HG03354 (cell line): ENCODE measurements around the gene PIERCE2.
"Not testable (repeated sequence)": the region's sequence is repeated elsewhere in the genome, so short reads cannot be mapped to it uniquely, and the experiment has no call there.

ENCODE experiments used
- ATAC-seq: cut with Tn5 transposase; IDR thresholded peaks from one replicate; pipeline ENCODE4 v1.9.1; 2021; ENCODE audit warnings: mild to moderate bottlenecking; ENCODE audit not compliant: unreplicated experiment, poor library complexity, severe bottlenecking

PIERCE2 gene

DNA sequence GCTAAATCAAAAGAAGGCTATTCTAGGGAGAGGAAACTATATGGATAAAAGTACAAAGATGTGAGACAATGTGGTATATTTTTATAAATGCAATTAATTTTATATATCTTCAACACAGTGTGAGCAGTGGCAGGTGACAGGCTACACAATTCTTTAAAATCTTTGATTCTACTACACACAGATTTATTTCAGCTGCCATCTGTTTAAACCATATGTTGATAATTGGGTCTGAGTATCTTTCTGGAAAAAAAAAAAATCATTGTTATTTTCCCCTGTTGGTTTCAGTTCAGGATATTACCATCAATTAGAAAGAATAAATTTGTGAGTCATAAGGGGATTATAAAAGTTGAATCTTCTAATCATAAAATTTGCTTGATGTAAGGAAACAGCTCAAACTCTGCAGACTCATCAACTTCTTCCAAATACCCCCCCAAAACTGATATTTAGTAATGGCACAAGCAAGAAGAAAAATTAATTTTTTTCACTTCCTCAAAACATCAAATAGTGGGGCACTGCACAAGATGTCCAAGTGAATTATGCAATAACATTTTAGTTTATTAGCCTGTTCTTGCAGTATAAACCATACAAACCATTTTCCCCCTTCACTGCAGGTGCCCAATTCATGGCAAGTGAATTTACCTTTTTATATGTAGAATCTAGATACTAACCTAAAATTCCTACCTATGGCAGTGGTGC lies 12.0 kb downstream of the PIERCE2 start:
- no peak for ATAC-seq

DNA sequence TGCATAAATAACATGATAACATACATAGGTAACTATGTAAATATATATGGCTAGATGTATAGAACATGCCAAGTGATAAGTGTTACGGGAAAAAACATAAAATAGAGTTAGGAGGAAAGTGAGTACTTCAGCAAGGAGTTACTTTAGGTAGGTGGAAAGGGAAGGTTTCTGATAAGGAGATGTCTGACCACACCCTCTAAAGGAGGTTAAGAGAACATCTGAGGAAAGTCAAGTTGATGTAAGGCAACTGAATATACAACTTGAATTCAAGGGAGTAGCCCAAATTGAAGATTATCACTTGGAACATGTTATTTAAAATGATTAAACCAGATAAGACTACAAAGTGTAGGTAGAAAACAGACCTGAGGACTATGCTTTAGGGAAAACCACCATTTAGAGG lies 13.8 kb downstream of the PIERCE2 start:
- ATAC-seq: no peak

- ATAC-seq: peak; percentile 77
These were observed 26.9 kb downstream of the PIERCE2 start for GRCh38 chr15:55434989-55435825.

- ATAC-seq: not testable (repeated sequence)
These were observed 34.8 kb downstream of the PIERCE2 start for GRCh38 chr15:55443141-55443540.

DNA sequence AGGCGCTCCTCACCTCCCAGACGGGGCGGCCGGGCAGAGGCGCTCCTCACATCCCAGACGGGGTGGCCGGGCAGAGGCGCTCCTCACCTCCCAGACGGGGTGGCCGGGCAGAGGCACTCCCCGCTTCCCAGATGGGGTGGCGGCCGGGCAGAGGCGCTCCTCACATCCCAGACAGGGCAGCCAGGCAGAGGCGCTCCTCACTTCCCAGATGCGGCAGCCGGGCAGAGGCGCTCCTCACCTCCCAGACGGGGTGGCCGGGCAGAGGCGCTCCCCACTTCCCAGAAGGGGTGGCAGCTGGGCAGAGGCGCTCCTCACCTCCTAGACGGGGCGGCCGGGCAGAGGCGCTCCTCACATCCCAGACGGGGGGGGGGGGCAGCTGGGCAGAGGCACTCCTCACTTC lies 37.6 kb downstream of the PIERCE2 start:
- not testable (repeated sequence) for ATAC-seq

GRCh38 chr15:55446379-55447029 lies 38.2 kb downstream of the PIERCE2 start:
- not testable (repeated sequence) for ATAC-seq

DNA sequence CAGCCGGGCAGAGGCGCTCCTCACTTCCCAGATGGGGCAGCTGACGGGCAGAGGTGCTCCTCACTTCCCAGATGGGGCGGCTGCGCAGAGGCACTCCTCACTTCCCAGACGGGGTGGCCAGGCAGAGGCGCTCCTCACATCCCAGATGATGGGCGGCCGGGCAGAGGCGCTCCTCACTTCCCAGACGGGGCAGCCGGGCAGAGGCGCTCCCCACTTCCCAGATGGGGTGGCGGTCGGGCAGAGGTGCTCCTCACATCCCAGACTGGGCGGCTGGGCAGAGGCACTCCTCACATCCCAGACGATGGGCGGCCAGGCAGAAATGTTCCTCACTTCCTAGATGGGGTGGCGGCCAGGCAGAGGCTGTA lies 38.7 kb downstream of the PIERCE2 start:
- ATAC-seq: not testable (repeated sequence)

DNA sequence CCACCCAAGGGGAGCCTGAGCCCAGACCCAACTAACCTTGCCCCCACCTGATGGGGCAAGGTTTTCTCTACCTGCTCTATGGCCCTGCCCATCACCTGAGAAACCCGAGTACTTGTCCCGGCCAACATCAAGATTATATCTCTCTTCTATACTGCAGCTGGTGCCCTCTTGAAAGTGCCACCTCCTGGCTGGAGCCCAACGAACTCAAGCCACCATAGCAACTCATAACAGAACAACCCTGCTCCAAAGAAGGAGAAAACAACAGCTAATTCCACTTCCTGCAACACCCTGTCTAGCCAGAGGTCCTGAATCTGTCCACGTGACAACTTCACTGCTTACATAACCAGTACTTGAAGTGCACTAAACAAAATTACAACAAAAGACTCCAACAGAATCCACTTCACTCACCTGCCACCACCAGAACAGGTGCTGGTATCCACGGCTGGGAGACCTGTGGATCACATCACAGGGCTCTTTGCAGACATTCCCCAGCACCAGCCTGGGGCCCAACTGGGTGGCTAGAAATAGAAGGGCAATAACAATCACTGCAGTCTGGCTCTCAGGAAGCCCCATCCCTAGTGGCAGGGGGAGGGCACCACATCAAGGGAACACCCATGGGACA lies 49.2 kb downstream of the PIERCE2 start:
- no peak for ATAC-seq

DNA sequence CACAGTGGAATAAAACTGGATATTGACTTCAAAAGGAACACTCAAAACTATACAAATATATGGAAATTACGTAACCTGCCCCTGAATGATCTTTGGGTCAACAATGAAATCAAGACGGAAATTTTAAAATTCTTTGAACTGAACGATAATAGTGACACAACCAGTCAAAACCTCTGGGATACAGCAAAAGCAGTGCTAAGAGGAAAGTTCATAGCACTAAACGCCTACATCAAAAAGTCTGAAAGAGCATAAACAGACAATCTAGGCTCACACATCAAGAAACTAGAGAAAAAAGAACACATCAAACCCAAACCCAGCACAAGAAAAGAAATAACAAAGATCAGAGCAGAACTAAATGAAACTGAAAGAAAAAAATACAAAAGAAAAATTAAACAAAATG lies 53.2 kb downstream of the PIERCE2 start:
- no peak for ATAC-seq

- ATAC-seq: no peak
These were observed 60.0 kb downstream of the PIERCE2 start for GRCh38 chr15:55468321-55468720.
